ENCODE measurements around the gene AGPAT3.

DNA sequence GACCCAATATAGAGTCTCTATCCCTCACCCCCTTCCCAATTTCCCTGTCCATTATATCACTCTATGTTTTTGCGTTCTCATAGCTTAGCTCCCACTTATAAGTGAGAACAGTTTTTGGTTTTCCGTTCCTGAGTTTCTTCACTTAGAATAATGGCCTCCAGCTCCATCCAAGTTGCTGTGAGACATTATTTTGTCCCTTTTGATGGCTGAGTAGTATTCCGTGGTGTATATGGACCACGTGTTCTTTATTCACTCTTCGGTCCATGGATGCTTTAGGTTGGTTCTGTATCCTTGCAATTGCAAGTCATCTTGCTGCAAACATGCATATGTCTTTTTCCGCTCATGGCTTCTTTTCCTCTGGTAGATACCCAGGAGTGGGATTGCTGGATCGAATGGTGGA is 54.3 kb downstream of the AGPAT3 start:
- TF ChIP-seq EZH2 (IDR thresholded peaks at IDR 0.05): no peak
- TF ChIP-seq, protein P1, sequence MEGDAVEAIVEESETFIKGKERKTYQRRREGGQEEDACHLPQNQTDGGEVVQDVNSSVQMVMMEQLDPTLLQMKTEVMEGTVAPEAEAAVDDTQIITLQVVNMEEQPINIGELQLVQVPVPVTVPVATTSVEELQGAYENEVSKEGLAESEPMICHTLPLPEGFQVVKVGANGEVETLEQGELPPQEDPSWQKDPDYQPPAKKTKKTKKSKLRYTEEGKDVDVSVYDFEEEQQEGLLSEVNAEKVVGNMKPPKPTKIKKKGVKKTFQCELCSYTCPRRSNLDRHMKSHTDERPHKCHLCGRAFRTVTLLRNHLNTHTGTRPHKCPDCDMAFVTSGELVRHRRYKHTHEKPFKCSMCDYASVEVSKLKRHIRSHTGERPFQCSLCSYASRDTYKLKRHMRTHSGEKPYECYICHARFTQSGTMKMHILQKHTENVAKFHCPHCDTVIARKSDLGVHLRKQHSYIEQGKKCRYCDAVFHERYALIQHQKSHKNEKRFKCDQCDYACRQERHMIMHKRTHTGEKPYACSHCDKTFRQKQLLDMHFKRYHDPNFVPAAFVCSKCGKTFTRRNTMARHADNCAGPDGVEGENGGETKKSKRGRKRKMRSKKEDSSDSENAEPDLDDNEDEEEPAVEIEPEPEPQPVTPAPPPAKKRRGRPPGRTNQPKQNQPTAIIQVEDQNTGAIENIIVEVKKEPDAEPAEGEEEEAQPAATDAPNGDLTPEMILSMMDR (IDR thresholded peaks at IDR 0.05): no peak
